Fibroblast of skin of left quadriceps (primary cell): Measurements from ENCODE around the gene LCT.
A peak's percentile ranks its signal among the peaks of the same experiment; 100 is the strongest.
"Not testable (repeated sequence)": the region's sequence is repeated elsewhere in the genome, so short reads cannot be mapped to it uniquely, and the experiment has no call there.

Experiments used
- DNase-seq, 2 experiments: peaks; one replicate each; pipeline ENCODE4 v3.0.0-alpha.2; 2013; ENCODE audit warnings: low read depth in 2 of 2

LCT gene

GRCh38 chr2:135836596-135837270 is at the start of gene LCT:
TSS of gene LCT (minus strand) at chr2:135837184. CDS start at chr2:135837169, 15 bp downstream.
- DNase-seq, result no peak

- no peak for DNase-seq
Observed at GRCh38 chr2:135885709-135886108, 48.7 kb upstream of the LCT start.

- no peak for DNase-seq
Observed at GRCh38 chr2:135882415-135882814, 45.4 kb upstream of the LCT start.

GRCh38 chr2:135876770-135877169 is 39.8 kb upstream of the LCT start:
- DNase-seq, result not testable (repeated sequence)

GRCh38 chr2:135876066-135876711 is 39.2 kb upstream of the LCT start, which contains the start of gene MCM6:
TSS of gene MCM6 (minus strand) at chr2:135876443. CDS start at chr2:135876365, 78 bp downstream.
- peak; percentile 98 to 99 for DNase-seq

GRCh38 chr2:135875491-135876065 is 38.6 kb upstream of the LCT start:
- DNase-seq, result peak; percentile 12 to 15

GRCh38 chr2:135874777-135875365 is 37.9 kb upstream of the LCT start:
- no peak for DNase-seq

GRCh38 chr2:135870571-135870970 is 33.6 kb upstream of the LCT start:
- DNase-seq, result no peak

- no peak for DNase-seq
Observed at GRCh38 chr2:135863233-135863632, 26.2 kb upstream of the LCT start.

GRCh38 chr2:135862718-135863117 is 25.7 kb upstream of the LCT start:
- no peak for DNase-seq

GRCh38 chr2:135853401-135853800 is 16.4 kb upstream of the LCT start:
- no peak for DNase-seq

GRCh38 chr2:135851858-135852257 is 14.9 kb upstream of the LCT start:
- DNase-seq, result peak in 1 of 2 experiments; percentile 21

GRCh38 chr2:135850892-135851668 is 14.1 kb upstream of the LCT start:
- DNase-seq, result no peak

GRCh38 chr2:135849087-135849486 is 12.1 kb upstream of the LCT start:
- DNase-seq, result no peak

GRCh38 chr2:135845997-135846396 is 9.0 kb upstream of the LCT start:
- no peak for DNase-seq

GRCh38 chr2:135845257-135845656 is 8.3 kb upstream of the LCT start:
- DNase-seq, result no peak

- DNase-seq, result no peak
Observed at GRCh38 chr2:135844301-135844895, 7.4 kb upstream of the LCT start.

GRCh38 chr2:135843671-135844070 is 6.7 kb upstream of the LCT start:
- no peak for DNase-seq

- no peak for DNase-seq
Observed at GRCh38 chr2:135840601-135841000, 3.6 kb upstream of the LCT start.

- peak; percentile 87 for DNase-seq
Observed at GRCh38 chr2:135839713-135840112, 2.7 kb upstream of the LCT start.

GRCh38 chr2:135838502-135838901 is 1.5 kb upstream of the LCT start:
- no peak for DNase-seq
